HepG2 (cell line): Measurements from ENCODE around the gene NPEPL1. TPM values are rescaled to one million over a fixed set of nuclear protein-coding genes. Genes with fewer than 3 reads are reported as not detected.

Source experiments
- ATAC-seq: fragments of 200-7000 bp; cut with Tn5 transposase; 3 replicates; pipeline ENCODE4 v1.9.1; 2020; ENCODE audit warnings: mild to moderate bottlenecking, moderate library complexity
- BruUV-seq: library from RNA; stranded (reverse); fragments of 400-500 nt; replicated peaks from 2 replicates; lab custom pipeline; 2021; lab: Mats Ljungman, UMichigan
- CTCF ChIA-PET: fragments of 300-600 bp; formaldehyde crosslinking; extraction: SDS; loops from one replicate; lab custom pipeline; 2021; ENCODE audit warnings: low total read pairs, inconsistent platforms, low intra/inter-chr PET ratio; lab: Yijun Ruan, JAX
- POLR2A ChIA-PET: fragments of 350-600 bp; sonication (Branson Sonifier 250); formaldehyde crosslinking; loops from one replicate; lab custom pipeline; 2020; ENCODE audit warnings: antibody characterized with exemption, inconsistent platforms; lab: Yijun Ruan, JAX
- DNase-seq: peaks from one replicate; pipeline ENCODE4 v3.0.0-alpha.2; 2015; ENCODE audit warnings: low spot score
- FAIRE-seq: peaks from 3 replicates; lab custom pipeline; 2011; peaks lifted over from hg19 to GRCh38; lab: Jason Lieb, UNC
- H2AFZ ChIP-seq: one replicate; pipeline ENCODE4 v1.6.1; 2011; ENCODE audit warnings: low read length, inconsistent platforms
- H3K27ac ChIP-seq: fragments of 300-600 bp; 3 replicates; pipeline ENCODE4 v1.8.0; 2011; ENCODE audit warnings: mixed run types, mild to moderate bottlenecking, mixed read lengths, low read length, inconsistent platforms; ENCODE audit not compliant: insufficient read depth; ENCODE audit errors: extremely low read length
- H3K27me3 ChIP-seq, 2 experiments: fragments of 200-600 bp in 1 of 2; 2 replicates in 1 of 2; 3 replicates in 1 of 2; pipeline versions ENCODE4 v1.6.0 to v1.8.0; 2011; ENCODE audit warnings: low read length in 2 of 2, mild to moderate bottlenecking in 2 of 2, moderate library complexity in 2 of 2, inconsistent platforms in 1 of 2; ENCODE audit not compliant: insufficient read depth in 2 of 2, control insufficient read depth in 1 of 2
- H3K36me3 ChIP-seq, 2 experiments: fragments of 200-600 bp in 1 of 2; replicated peaks in 1 of 2; 2 replicates in 1 of 2; 3 replicates in 1 of 2; pipeline versions ENCODE4 v1.5.1 to v1.8.0; 2011; ENCODE audit warnings: low read length in 2 of 2, inconsistent platforms in 1 of 2; ENCODE audit not compliant: insufficient read depth in 2 of 2, control insufficient read depth in 1 of 2
- H3K4me1 ChIP-seq: 2 replicates; pipeline ENCODE4 v1.5.1; 2012; ENCODE audit warnings: low read length, inconsistent platforms; ENCODE audit not compliant: insufficient read depth
- H3K4me2 ChIP-seq: 2 replicates; pipeline ENCODE4 v1.6.0; 2011; ENCODE audit warnings: low read depth, low read length, inconsistent platforms
- H3K4me3 ChIP-seq, 3 experiments: fragments of 200-600 bp in 1 of 3; sonication (generic), shearing (Covaris generic) in 1 of 3; replicated peaks in 1 of 3; 2 replicates each; pipeline ENCODE4 v1.5.1; 2011 to 2016; ENCODE audit warnings: low read length in 3 of 3, inconsistent platforms in 2 of 3, low read depth in 2 of 3, mild to moderate bottlenecking in 2 of 3, control low read depth in 1 of 3, mixed read lengths in 1 of 3; ENCODE audit not compliant: insufficient read depth in 1 of 3
- H3K79me2 ChIP-seq: one replicate; pipeline ENCODE4 v1.6.1; 2011; ENCODE audit warnings: low read length, inconsistent platforms; ENCODE audit not compliant: insufficient read depth
- H3K9ac ChIP-seq: 2 replicates; pipeline ENCODE4 v1.6.0; 2011; ENCODE audit warnings: mild to moderate bottlenecking, low read depth, low read length, inconsistent platforms; ENCODE audit not compliant: insufficient read depth
- H3K9me3 ChIP-seq: 2 replicates; pipeline ENCODE4 v1.5.1; 2012; ENCODE audit warnings: mild to moderate bottlenecking, low read length
- H4K20me1 ChIP-seq: 2 replicates; pipeline ENCODE4 v1.6.0; 2011; ENCODE audit warnings: inconsistent platforms, mild to moderate bottlenecking, low read length, moderate library complexity; ENCODE audit not compliant: insufficient read depth
- AGO2 ChIP-seq: fragments of 200-400 bp; formaldehyde crosslinking; optimal IDR thresholded peaks from 2 replicates; pipeline ENCODE3; 2017; ENCODE audit warnings: mild to moderate bottlenecking, low read depth, low read length, moderate library complexity
- HNRNPLL ChIP-seq: fragments of 200-400 bp; formaldehyde crosslinking; IDR thresholded peaks from 2 replicates; pipeline ENCODE4 v1.6.1; 2017; ENCODE audit warnings: mild to moderate bottlenecking, low read depth, low read length; ENCODE audit not compliant: poor library complexity, severe bottlenecking
- RBFOX2 ChIP-seq: fragments of 200-400 bp; formaldehyde crosslinking; IDR thresholded peaks from 2 replicates; pipeline ENCODE4 v1.6.1; 2017; ENCODE audit warnings: low read depth, mild to moderate bottlenecking, low read length
- RBM22 ChIP-seq: fragments of 200-400 bp; formaldehyde crosslinking; optimal IDR thresholded peaks from 2 replicates; pipeline ENCODE3; 2017; ENCODE audit warnings: mild to moderate bottlenecking, low read length, moderate library complexity
- ZBTB20 ChIP-seq: sonication (generic); formaldehyde crosslinking; IDR thresholded peaks from 2 replicates; pipeline ENCODE4 v1.8.1; 2023; ENCODE audit warnings: missing genetic modification reagents, low read depth, mild to moderate bottlenecking, borderline replicate concordance
- ZNF768 ChIP-seq: sonication (generic); formaldehyde crosslinking; IDR thresholded peaks from 2 replicates; pipeline ENCODE4 v1.4.0; 2020; ENCODE audit warnings: missing genetic modification reagents
- ZNF83 ChIP-seq: sonication (generic); formaldehyde crosslinking; IDR thresholded peaks from 2 replicates; pipeline ENCODE4 v1.4.0; 2020; ENCODE audit warnings: missing genetic modification reagents, mild to moderate bottlenecking, borderline replicate concordance
- ZSCAN29 ChIP-seq: sonication (generic); formaldehyde crosslinking; conservative IDR thresholded peaks from 2 replicates; pipeline ENCODE4 v1.4.0; 2020; ENCODE audit warnings: mild to moderate bottlenecking, missing genetic modification reagents
- WGBS: methylation state at CpG from one replicate; pipeline ENCODE4 v1.1.6; 2017; ENCODE audit warnings: low lambda C conversion rate; 5-methylcytosine and 5-hydroxymethylcytosine counted together
- in situ Hi-C: cut with HindIII; loops from 2 replicates; pipeline ENCODE4 v1.10.0; 2017; ENCODE audit warnings: low pct_unique_long_range_greater_than_20kb; ENCODE audit not compliant: extremely low pct_ligation_motif_present
- intact Hi-C: fragments of 100-400 bp; cut with micrococcal nuclease; formaldehyde crosslinking; loops from one replicate; pipeline ENCODE4 v1.10.0; 2022; ENCODE audit not compliant: unreplicated experiment
- polyA plus RNA-seq, 8 experiments: library from polyadenylated mRNA; depleted of rRNA in 3 of 8; stranded (reverse) in 7 of 8; unstranded in 1 of 8; fragments of >200 nt; fragmentation: Illumina TruSeq in 4 of 8; extraction: Trizol in 4 of 8; gene quantifications; 2 replicates each; pipeline versions ENCODE4 v1.2.1 to v1.2.3, GENCODE V29; 2011 to 2016; ENCODE audit warnings: low read depth in 4 of 8, missing spikeins in 1 of 8, mixed read lengths in 1 of 8; ENCODE audit not compliant: insufficient read depth in 1 of 8
- total RNA-seq, 5 experiments: library from RNA; depleted of rRNA; stranded (reverse); fragments of >200 nt; fragmentation: Illumina TruSeq; extraction: Trizol; gene quantifications; 2 replicates each; pipeline ENCODE4 v1.2.3, GENCODE V29; 2016; ENCODE audit warnings: low read depth in 1 of 5
- TF ChIP-seq, protein P1 (sequence below): sonication (generic); formaldehyde crosslinking; IDR thresholded peaks from 2 replicates; pipeline ENCODE4 v1.9.0; 2021; ENCODE audit warnings: mild to moderate bottlenecking, missing genetic modification reagents

The NPEPL1 gene
- total and polyA plus RNA-seq, 2 of the 13 experiments (the other 11 are each of a cell fraction or from before 2014, with no cell fraction given), result 4.1 to 7.5 TPM

- Histone ChIP-seq H3K27me3 (no peaks in the 10 kb centered on the region), H3K9me3 (no peaks in the 10 kb centered on the region), H3K4me3 (no peak overlapping the region), H3K4me1 (no peaks in the 10 kb centered on the region), H3K9ac (no peak overlapping the region), H3K36me3 (peaks cover 33 to 71% of the 10 kb centered on the region in 2 experiments), H2AFZ (no peak overlapping the region), H3K27ac (no peak overlapping the region), H4K20me1 (peaks cover 9% of the 10 kb centered on the region), H3K4me2 (no peak overlapping the region), H3K79me2 (peaks cover 23% of the 10 kb centered on the region)
- intact Hi-C loops (no loop called here), in situ Hi-C loops (no loop called here)
- ATAC-seq, result no peak
- DNase-seq, result no peak
- BruUV-seq, result no TSS peak
- WGBS, result 99% methylated on average over 16 of the region's 16 CpGs
- ChIA-PET CTCF (no interaction called here), POLR2A (no interaction called here)
- FAIRE-seq, result no peak
- TF ChIP-seq RBM22 (peak; percentile 30), ZNF83 (CRISPR knock-in tag) (no peak), ZBTB20 (CRISPR knock-in tag) (no peak), ZNF768 (CRISPR knock-in tag) (peak; percentile 23; the same call in 1 of the 2 replicates), ZSCAN29 (CRISPR knock-in tag) (no peak), HNRNPLL (peak; percentile 43), AGO2 (peak; percentile 88), RBFOX2 (peak; percentile 65)
- TF ChIP-seq, protein P1, sequence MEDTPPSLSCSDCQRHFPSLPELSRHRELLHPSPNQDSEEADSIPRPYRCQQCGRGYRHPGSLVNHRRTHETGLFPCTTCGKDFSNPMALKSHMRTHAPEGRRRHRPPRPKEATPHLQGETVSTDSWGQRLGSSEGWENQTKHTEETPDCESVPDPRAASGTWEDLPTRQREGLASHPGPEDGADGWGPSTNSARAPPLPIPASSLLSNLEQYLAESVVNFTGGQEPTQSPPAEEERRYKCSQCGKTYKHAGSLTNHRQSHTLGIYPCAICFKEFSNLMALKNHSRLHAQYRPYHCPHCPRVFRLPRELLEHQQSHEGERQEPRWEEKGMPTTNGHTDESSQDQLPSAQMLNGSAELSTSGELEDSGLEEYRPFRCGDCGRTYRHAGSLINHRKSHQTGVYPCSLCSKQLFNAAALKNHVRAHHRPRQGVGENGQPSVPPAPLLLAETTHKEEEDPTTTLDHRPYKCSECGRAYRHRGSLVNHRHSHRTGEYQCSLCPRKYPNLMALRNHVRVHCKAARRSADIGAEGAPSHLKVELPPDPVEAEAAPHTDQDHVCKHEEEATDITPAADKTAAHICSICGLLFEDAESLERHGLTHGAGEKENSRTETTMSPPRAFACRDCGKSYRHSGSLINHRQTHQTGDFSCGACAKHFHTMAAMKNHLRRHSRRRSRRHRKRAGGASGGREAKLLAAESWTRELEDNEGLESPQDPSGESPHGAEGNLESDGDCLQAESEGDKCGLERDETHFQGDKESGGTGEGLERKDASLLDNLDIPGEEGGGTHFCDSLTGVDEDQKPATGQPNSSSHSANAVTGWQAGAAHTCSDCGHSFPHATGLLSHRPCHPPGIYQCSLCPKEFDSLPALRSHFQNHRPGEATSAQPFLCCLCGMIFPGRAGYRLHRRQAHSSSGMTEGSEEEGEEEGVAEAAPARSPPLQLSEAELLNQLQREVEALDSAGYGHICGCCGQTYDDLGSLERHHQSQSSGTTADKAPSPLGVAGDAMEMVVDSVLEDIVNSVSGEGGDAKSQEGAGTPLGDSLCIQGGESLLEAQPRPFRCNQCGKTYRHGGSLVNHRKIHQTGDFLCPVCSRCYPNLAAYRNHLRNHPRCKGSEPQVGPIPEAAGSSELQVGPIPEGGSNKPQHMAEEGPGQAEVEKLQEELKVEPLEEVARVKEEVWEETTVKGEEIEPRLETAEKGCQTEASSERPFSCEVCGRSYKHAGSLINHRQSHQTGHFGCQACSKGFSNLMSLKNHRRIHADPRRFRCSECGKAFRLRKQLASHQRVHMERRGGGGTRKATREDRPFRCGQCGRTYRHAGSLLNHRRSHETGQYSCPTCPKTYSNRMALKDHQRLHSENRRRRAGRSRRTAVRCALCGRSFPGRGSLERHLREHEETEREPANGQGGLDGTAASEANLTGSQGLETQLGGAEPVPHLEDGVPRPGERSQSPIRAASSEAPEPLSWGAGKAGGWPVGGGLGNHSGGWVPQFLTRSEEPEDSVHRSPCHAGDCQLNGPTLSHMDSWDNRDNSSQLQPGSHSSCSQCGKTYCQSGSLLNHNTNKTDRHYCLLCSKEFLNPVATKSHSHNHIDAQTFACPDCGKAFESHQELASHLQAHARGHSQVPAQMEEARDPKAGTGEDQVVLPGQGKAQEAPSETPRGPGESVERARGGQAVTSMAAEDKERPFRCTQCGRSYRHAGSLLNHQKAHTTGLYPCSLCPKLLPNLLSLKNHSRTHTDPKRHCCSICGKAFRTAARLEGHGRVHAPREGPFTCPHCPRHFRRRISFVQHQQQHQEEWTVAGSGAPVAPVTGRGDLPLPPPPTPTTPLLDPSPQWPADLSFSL (CRISPR knock-in tag), result no peak
- TF ChIP-seq, all 625 proteins: peak for 5
Measured at GRCh38 chr20:58669287-58670006, 23.2 kb upstream of the NPEPL1 start.
